Neuronal stem cell (in vitro differentiated cells): ENCODE measurements around the gene PCYT2.

Experiments used
- DNase-seq: peaks from one replicate; pipeline ENCODE4 v3.0.0-alpha.2; 2013; ENCODE audit warnings: low spot score
- H2AFZ ChIP-seq: one replicate; pipeline ENCODE4 v1.6.1; 2013; ENCODE audit warnings: mild to moderate bottlenecking, low read length, inconsistent platforms
- H2AK5ac ChIP-seq: 2 replicates; pipeline ENCODE4 v1.6.1; 2013; ENCODE audit warnings: low read depth, mild to moderate bottlenecking, inconsistent platforms, low read length, moderate library complexity, mixed read lengths
- H2BK120ac ChIP-seq: 2 replicates; pipeline ENCODE4 v1.6.1; 2013; ENCODE audit warnings: low read depth, mild to moderate bottlenecking, inconsistent platforms, low read length, moderate library complexity, mixed read lengths
- H2BK12ac ChIP-seq: one replicate; pipeline ENCODE4 v1.6.1; 2013; ENCODE audit warnings: low read length, inconsistent platforms
- H2BK15ac ChIP-seq: 2 replicates; pipeline ENCODE4 v1.6.1; 2013; ENCODE audit warnings: mild to moderate bottlenecking, low read length, inconsistent platforms, mixed read lengths
- H2BK5ac ChIP-seq: one replicate; pipeline ENCODE4 v1.6.1; 2013; ENCODE audit warnings: inconsistent platforms, mild to moderate bottlenecking, low read length, moderate library complexity
- H3K14ac ChIP-seq: one replicate; pipeline ENCODE4 v1.6.1; 2013; ENCODE audit warnings: low read length, inconsistent platforms
- H3K18ac ChIP-seq: 2 replicates; pipeline ENCODE4 v1.6.1; 2013; ENCODE audit warnings: low read length, inconsistent platforms
- H3K23ac ChIP-seq: 2 replicates; pipeline ENCODE4 v1.6.1; 2013; ENCODE audit warnings: low read depth, mild to moderate bottlenecking, mixed read lengths, low read length, inconsistent platforms; ENCODE audit not compliant: poor library complexity
- H3K27ac ChIP-seq: replicated peaks from 3 replicates; pipeline ENCODE4 v1.5.1; 2013; ENCODE audit warnings: low read length, inconsistent platforms
- H3K27me3 ChIP-seq, 3 experiments: 2 replicates each; pipeline ENCODE4 v1.6.1; 2013; ENCODE audit warnings: low read length in 3 of 3, mild to moderate bottlenecking in 2 of 3, inconsistent platforms in 1 of 3, low read depth in 1 of 3, mixed read lengths in 1 of 3, moderate library complexity in 1 of 3; ENCODE audit not compliant: control insufficient read depth in 3 of 3, insufficient read depth in 3 of 3
- H3K36me3 ChIP-seq, 2 donors: replicated peaks in 1 of 2; 2 replicates each; pipeline ENCODE4 v1.6.1; 2013; ENCODE audit warnings: low read length in 2 of 2; ENCODE audit not compliant: control insufficient read depth in 2 of 2, insufficient read depth in 2 of 2
- H3K4ac ChIP-seq: 2 replicates; pipeline ENCODE4 v1.6.1; 2013; ENCODE audit warnings: inconsistent platforms, mild to moderate bottlenecking, low read length, moderate library complexity
- H3K4me1 ChIP-seq, 2 donors: 1 replicate in 1 of 2; 2 replicates in 1 of 2; pipeline ENCODE4 v1.6.1; 2013; ENCODE audit warnings: low read length in 2 of 2, low read depth in 1 of 2; ENCODE audit not compliant: control insufficient read depth in 2 of 2, insufficient read depth in 1 of 2
- H3K4me2 ChIP-seq: one replicate; pipeline ENCODE4 v1.6.1; 2013; ENCODE audit warnings: mild to moderate bottlenecking, low read length, inconsistent platforms; ENCODE audit not compliant: insufficient read depth, poor library complexity, severe bottlenecking
- H3K4me3 ChIP-seq, 2 donors: 2 replicates each; pipeline ENCODE4 v1.5.1; 2013; ENCODE audit warnings: low read length in 2 of 2, mild to moderate bottlenecking in 2 of 2, inconsistent platforms in 1 of 2, moderate library complexity in 1 of 2
- H3K79me1 ChIP-seq: one replicate; pipeline ENCODE4 v1.6.1; 2013; ENCODE audit warnings: low read depth, mild to moderate bottlenecking, inconsistent platforms, low read length, moderate library complexity
- H3K9ac ChIP-seq: one replicate; pipeline ENCODE4 v1.6.1; 2013; ENCODE audit warnings: mild to moderate bottlenecking, low read depth, low read length, inconsistent platforms; ENCODE audit not compliant: poor library complexity
- H3K9me3 ChIP-seq, 2 donors: replicated peaks in 1 of 2; 2 replicates each; pipeline versions ENCODE3 to v1.6.1; 2013; ENCODE audit warnings: low read length in 2 of 2, mild to moderate bottlenecking in 2 of 2, inconsistent platforms in 1 of 2, low read depth in 1 of 2, mixed read lengths in 1 of 2, moderate library complexity in 1 of 2; ENCODE audit not compliant: control insufficient read depth in 2 of 2, insufficient read depth in 1 of 2
- H4K8ac ChIP-seq: one replicate; pipeline ENCODE4 v1.6.1; 2013; ENCODE audit warnings: low read depth, mild to moderate bottlenecking, inconsistent platforms, low read length, moderate library complexity
- H4K91ac ChIP-seq: one replicate; pipeline ENCODE4 v1.6.1; 2013; ENCODE audit warnings: low read length, low read depth, mild to moderate bottlenecking, inconsistent platforms; ENCODE audit not compliant: poor library complexity
- WGBS, 2 donors: extraction: QIAGEN DNeasy Blood & Tissue Kit; methylation state at CpG; one replicate each; pipeline ENCODE4 v1.1.7; 2013; ENCODE audit warnings: missing lambda C conversion rate in 2 of 2, mixed read lengths in 1 of 2; ENCODE audit not compliant: insufficient read length in 2 of 2, insufficient replicate concordance in 1 of 2; ENCODE audit errors: extremely low coverage in 2 of 2; 5-methylcytosine and 5-hydroxymethylcytosine counted together

PCYT2 gene

GRCh38 chr17:81898029-81898866 is 13.0 kb downstream of the PCYT2 start:
- Histone ChIP-seq H3K4ac (no peak overlapping the region), H3K36me3 (peaks cover 44 to 81% of the 10 kb centered on the region in 2 donors), H3K27ac (no peak overlapping the region), H2AFZ (no peak overlapping the region), H3K23ac (no peak overlapping the region), H3K9me3 (no peaks in the 10 kb centered on the region), H2BK15ac (no peak overlapping the region), H2BK12ac (no peak overlapping the region), H3K18ac (no peak overlapping the region), H3K14ac (no peak overlapping the region), H2BK120ac (no peak overlapping the region), H3K79me1 (peaks cover 8% of the 10 kb centered on the region), H3K27me3 (peaks cover 0 to 25% (median 4%) of the 10 kb centered on the region in 3 experiments), H2AK5ac (no peak overlapping the region), H4K8ac (no peak overlapping the region), H3K4me1 (peaks cover 0 to 5% of the 10 kb centered on the region in 2 donors), H3K9ac (no peak overlapping the region), H4K91ac (no peak overlapping the region), H3K4me3 (peak overlapping the region in 1 of 2 donors; percentile 34), H2BK5ac (no peak overlapping the region), H3K4me2 (no peak overlapping the region)
- WGBS, 2 donors = no CpG with 5 or more reads among the region's 19 CpGs
- DNase-seq = no peak

DNA sequence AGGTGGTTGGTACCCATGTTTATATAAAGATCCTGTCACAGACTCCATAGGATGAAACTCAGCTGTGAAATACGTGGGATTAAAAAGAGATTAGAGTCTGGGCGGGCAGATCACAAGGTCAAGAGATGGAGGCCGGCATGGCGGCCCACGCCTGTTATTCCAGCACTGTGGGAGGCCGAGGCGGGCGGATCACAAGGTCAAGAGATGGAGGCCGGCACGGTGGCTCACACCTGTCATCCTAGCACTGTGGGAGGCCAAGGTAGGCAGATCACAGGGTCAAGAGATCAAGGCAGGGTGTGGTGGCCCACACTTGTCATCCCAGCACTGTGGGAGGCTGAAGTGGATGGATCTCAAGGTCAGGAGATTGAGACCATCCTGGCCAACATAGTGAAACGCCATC is 15.8 kb downstream of the PCYT2 start:
- Histone ChIP-seq H3K4ac (no peak overlapping the region), H4K8ac (no peak overlapping the region), H4K91ac (no peak overlapping the region), H3K4me1 (peaks cover 3 to 6% of the 10 kb centered on the region in 2 donors), H3K9me3 (no peaks in the 10 kb centered on the region), H3K18ac (no peak overlapping the region), H2BK12ac (no peak overlapping the region), H2AK5ac (no peak overlapping the region), H3K4me2 (no peak overlapping the region), H3K14ac (no peak overlapping the region), H3K23ac (no peak overlapping the region), H2AFZ (no peak overlapping the region), H2BK120ac (no peak overlapping the region), H3K4me3 (no peak overlapping the region), H3K36me3 (peaks cover 42 to 72% of the 10 kb centered on the region in 2 donors), H2BK5ac (no peak overlapping the region), H3K27ac (no peak overlapping the region), H3K27me3 (no peaks in the 10 kb centered on the region), H2BK15ac (no peak overlapping the region), H3K79me1 (peaks cover 10% of the 10 kb centered on the region), H3K9ac (peak overlapping the region; percentile 60)
- WGBS, 2 donors = no CpG with 5 or more reads among the region's 11 CpGs
- no peak for DNase-seq

GRCh38 chr17:81891303-81891552 is 20.0 kb downstream of the PCYT2 start:
- DNase-seq = no peak
- peaks cover 53 to 71% of the 10 kb centered on the region in 2 donors for H3K36me3 ChIP-seq
- peak overlapping the region; percentile 61 for H3K4me2 ChIP-seq
- peak overlapping the region; percentile 92 for H2AFZ ChIP-seq
- H3K79me1 ChIP-seq = peaks cover 20% of the 10 kb centered on the region
- peaks cover 7 to 17% of the 10 kb centered on the region in 2 donors for H3K4me1 ChIP-seq
- no peak overlapping the region for H3K14ac ChIP-seq
- peak overlapping the region; percentile 73 to 96 for H3K4me3 ChIP-seq
- H2BK12ac ChIP-seq = no peak overlapping the region
- peak overlapping the region; percentile 67 for H2BK15ac ChIP-seq
- H2BK120ac ChIP-seq = no peak overlapping the region
- no peak overlapping the region for H3K4ac ChIP-seq
- H3K27ac ChIP-seq = no peak overlapping the region
- no peak overlapping the region for H2BK5ac ChIP-seq
- peak overlapping the region; percentile 95 for H3K9ac ChIP-seq
- H3K18ac ChIP-seq = peak overlapping the region; percentile 48
- H4K8ac ChIP-seq = no peak overlapping the region
- no peaks in the 10 kb centered on the region for H3K9me3 ChIP-seq
- H2AK5ac ChIP-seq = peak overlapping the region; percentile 94
- peak overlapping the region; percentile 99 for H3K23ac ChIP-seq
- no peaks in the 10 kb centered on the region for H3K27me3 ChIP-seq
- H4K91ac ChIP-seq = no peak overlapping the region
- WGBS, 2 donors = no CpG with 5 or more reads among the region's 40 CpGs

DNA sequence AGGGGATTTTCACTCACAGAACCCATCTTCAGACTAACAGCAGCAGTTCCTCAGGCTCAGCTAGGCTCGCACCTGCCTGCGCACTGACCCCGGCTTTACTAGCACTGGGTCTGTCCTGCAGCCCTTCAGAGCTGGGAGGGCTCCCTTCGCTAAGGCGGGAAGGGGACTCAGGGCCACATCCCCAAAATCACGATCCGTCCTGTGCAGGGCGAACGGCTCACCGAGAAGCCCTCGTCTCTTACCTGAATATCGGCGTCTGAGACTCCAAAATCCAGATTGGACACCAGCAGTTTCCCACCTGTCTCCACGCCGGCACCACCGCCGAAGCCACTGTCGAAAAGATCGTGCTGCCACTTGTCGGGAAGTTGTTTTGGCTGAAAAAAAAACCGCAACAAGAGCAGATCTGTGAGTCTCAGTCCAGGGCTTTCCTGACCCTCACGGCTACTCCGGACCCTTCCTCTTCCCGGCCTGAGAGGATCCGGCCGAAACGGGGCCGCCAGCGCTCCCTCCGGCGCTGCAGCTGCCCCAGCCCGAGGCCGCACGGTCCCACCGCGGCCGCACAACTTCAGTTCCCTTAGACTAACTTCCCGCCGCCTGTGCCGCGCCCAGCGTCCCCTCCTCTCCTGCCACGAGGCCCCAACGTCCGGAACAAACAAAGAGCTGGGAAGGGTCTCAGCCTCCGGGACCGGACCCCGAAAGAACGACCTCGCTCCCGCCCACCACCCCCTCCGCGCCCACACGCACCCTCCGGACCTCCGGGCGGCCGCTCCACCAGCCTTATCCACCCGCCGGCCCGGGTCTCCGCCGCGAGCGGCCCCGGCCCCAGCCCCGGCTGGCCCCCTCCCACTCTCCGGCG is 20.5 kb downstream of the PCYT2 start:
- H3K23ac ChIP-seq = peak overlapping the region; percentile 80
- no peaks in the 10 kb centered on the region for H3K9me3 ChIP-seq
- H3K27me3 ChIP-seq = no peaks in the 10 kb centered on the region
- H3K14ac ChIP-seq = peak overlapping the region; percentile 82
- no peak overlapping the region for H2BK5ac ChIP-seq
- WGBS, 2 donors = no CpG with 5 or more reads among the region's 69 CpGs
- H3K4me3 ChIP-seq = peak overlapping the region; percentile 73 to 96
- peaks cover 20% of the 10 kb centered on the region for H3K79me1 ChIP-seq
- peaks cover 58 to 73% of the 10 kb centered on the region in 2 donors for H3K36me3 ChIP-seq
- H3K4me1 ChIP-seq = peaks cover 7 to 17% of the 10 kb centered on the region in 2 donors
- peak overlapping the region; percentile 37 for H3K4ac ChIP-seq
- H3K18ac ChIP-seq = peak overlapping the region; percentile 71
- peak overlapping the region; percentile 65 for H4K8ac ChIP-seq
- no peak overlapping the region for H2BK120ac ChIP-seq
- H2AK5ac ChIP-seq = peak overlapping the region; percentile 94
- no peak overlapping the region for H2AFZ ChIP-seq
- no peak overlapping the region for H4K91ac ChIP-seq
- H3K4me2 ChIP-seq = peak overlapping the region; percentile 61
- DNase-seq = no peak
- no peak overlapping the region for H3K27ac ChIP-seq
- H2BK12ac ChIP-seq = no peak overlapping the region
- peak overlapping the region; percentile 67 for H2BK15ac ChIP-seq
- H3K9ac ChIP-seq = peak overlapping the region; percentile 95
